Breast epithelium (tissue), 4 donors: Measurements from ENCODE around the gene MDK. TPM values are rescaled to one million over a fixed set of nuclear protein-coding genes. Genes with fewer than 3 reads are reported as not detected.

Experiments used
- DNase-seq, 2 donors: peaks; one replicate each; pipeline ENCODE4 v3.0.0-alpha.2; 2019; ENCODE audit warnings: low spot score in 2 of 2
- H3K27ac ChIP-seq, 2 donors: fragments of 200-600 bp; sonication (generic) in 1 of 2; one replicate each; pipeline ENCODE4 v1.5.1; 2016 to 2019; ENCODE audit warnings: mild to moderate bottlenecking in 1 of 2
- H3K27me3 ChIP-seq, 2 donors: fragments of 200-600 bp; sonication (generic) in 1 of 2; one replicate each; pipeline versions ENCODE4 v1.5.1 to v1.6.0; 2017 to 2019; ENCODE audit warnings: control low read depth in 1 of 2, mild to moderate bottlenecking in 1 of 2
- H3K36me3 ChIP-seq: fragments of 200-600 bp; one replicate; pipeline ENCODE4 v1.5.1; 2019
- H3K4me1 ChIP-seq, 2 donors: fragments of 200-600 bp; sonication (generic); one replicate each; pipeline ENCODE4 v1.5.1; 2016 to 2019; ENCODE audit warnings: control low read depth in 1 of 2
- H3K4me3 ChIP-seq, 3 donors: fragments of 200-600 bp; sonication (generic); 1 replicate in 2 of 3; 2 replicates in 1 of 3; pipeline ENCODE4 v1.5.1; 2016 to 2019; ENCODE audit warnings: mild to moderate bottlenecking in 3 of 3, moderate library complexity in 2 of 3
- H3K9me3 ChIP-seq, 2 donors: fragments of 200-600 bp; sonication (generic) in 1 of 2; one replicate each; pipeline ENCODE4 v1.5.1; 2016 to 2019; ENCODE audit warnings: control low read depth in 1 of 2
- CTCF ChIP-seq, 3 donors: fragments of 450-650 bp; IDR thresholded peaks; one replicate each; pipeline ENCODE4 v1.5.1; 2016 to 2017; ENCODE audit warnings: antibody characterized with exemption in 3 of 3, mild to moderate bottlenecking in 3 of 3, moderate library complexity in 3 of 3
- POLR2A ChIP-seq: fragments of 450-650 bp; IDR thresholded peaks from one replicate; pipeline ENCODE4 v1.6.1; 2016; ENCODE audit warnings: antibody characterized with exemption, mild to moderate bottlenecking, moderate library complexity
- POLR2AphosphoS5 ChIP-seq, 3 donors: sonication (generic); formaldehyde crosslinking; IDR thresholded peaks; one replicate each; pipeline ENCODE4 v1.6.1; 2017; ENCODE audit warnings: antibody characterized with exemption in 3 of 3
- intact Hi-C: fragments of 100-400 bp; cut with DNase I; formaldehyde crosslinking; loops from one replicate; pipeline ENCODE4 v1.15.1; 2023; ENCODE audit warnings: low total_unique reads
- total RNA-seq, 3 donors: library from RNA; depleted of rRNA; stranded (reverse); fragments of >200 nt; gene quantifications; one replicate each; pipeline ENCODE4 v1.1.0, GENCODE V29; 2016

MDK gene
- total RNA-seq, 3 donors from 2014 or later: 20.5 to 115 (median 54.7) TPM

GRCh38 chr11:46420513-46420912 is 39.0 kb downstream of the MDK start:
- intact Hi-C loops: no loop called here
- no peak for DNase-seq
- Histone ChIP-seq H3K4me3 (no peak overlapping the region), H3K36me3 (no peaks in the 10 kb centered on the region), H3K27me3 (no peaks in the 10 kb centered on the region), H3K27ac (no peak overlapping the region), H3K9me3 (no peaks in the 10 kb centered on the region), H3K4me1 (no peaks in the 10 kb centered on the region)
- TF ChIP-seq POLR2AphosphoS5 (IDR thresholded peaks at IDR 0.05): no peak
- no peak for TF ChIP-seq POLR2A
- TF ChIP-seq CTCF (IDR thresholded peaks at IDR 0.05): no peak

- no peaks in the 10 kb centered on the region for H3K27me3 ChIP-seq
- no peak overlapping the region for H3K27ac ChIP-seq
- TF ChIP-seq CTCF (IDR thresholded peaks at IDR 0.05): no peak
- TF ChIP-seq POLR2A: no peak
- TF ChIP-seq POLR2AphosphoS5 (IDR thresholded peaks at IDR 0.05): no peak
- DNase-seq: no peak
- H3K4me3 ChIP-seq: no peak overlapping the region
- intact Hi-C loops: no loop called here
- H3K36me3 ChIP-seq: no peaks in the 10 kb centered on the region
- no peaks in the 10 kb centered on the region for H3K9me3 ChIP-seq
- no peaks in the 10 kb centered on the region for H3K4me1 ChIP-seq
These were observed 39.9 kb downstream of the MDK start for GRCh38 chr11:46421257-46421880.

GRCh38 chr11:46422588-46422987 is 41.1 kb downstream of the MDK start:
- intact Hi-C loops: no loop called here
- H3K27me3 ChIP-seq: no peaks in the 10 kb centered on the region
- no peaks in the 10 kb centered on the region for H3K36me3 ChIP-seq
- no peak for TF ChIP-seq POLR2A
- TF ChIP-seq CTCF (IDR thresholded peaks at IDR 0.05): no peak
- TF ChIP-seq POLR2AphosphoS5 (IDR thresholded peaks at IDR 0.05): no peak
- no peak overlapping the region for H3K27ac ChIP-seq
- no peak overlapping the region for H3K4me3 ChIP-seq
- no peaks in the 10 kb centered on the region for H3K9me3 ChIP-seq
- no peak for DNase-seq
- no peaks in the 10 kb centered on the region for H3K4me1 ChIP-seq

GRCh38 chr11:46426233-46426991 is 44.9 kb downstream of the MDK start:
- no peak overlapping the region for H3K4me3 ChIP-seq
- no peaks in the 10 kb centered on the region for H3K9me3 ChIP-seq
- DNase-seq: no peak
- H3K4me1 ChIP-seq: no peaks in the 10 kb centered on the region
- H3K36me3 ChIP-seq: no peaks in the 10 kb centered on the region
- intact Hi-C loops: no loop called here
- H3K27me3 ChIP-seq: no peaks in the 10 kb centered on the region
- TF ChIP-seq POLR2AphosphoS5 (IDR thresholded peaks at IDR 0.05) (no peak), CTCF (IDR thresholded peaks at IDR 0.05) (no peak), POLR2A (no peak)
- H3K27ac ChIP-seq: no peak overlapping the region

GRCh38 chr11:46427364-46427763 is 45.9 kb downstream of the MDK start:
- Histone ChIP-seq H3K4me1 (no peaks in the 10 kb centered on the region), H3K9me3 (no peaks in the 10 kb centered on the region), H3K27ac (no peak overlapping the region), H3K27me3 (no peaks in the 10 kb centered on the region), H3K36me3 (no peaks in the 10 kb centered on the region), H3K4me3 (no peak overlapping the region)
- no peak for DNase-seq
- intact Hi-C loops: no loop called here
- no peak for TF ChIP-seq POLR2A
- no peak for TF ChIP-seq POLR2AphosphoS5 (IDR thresholded peaks at IDR 0.05)
- TF ChIP-seq CTCF (IDR thresholded peaks at IDR 0.05): no peak
